Measurements from ENCODE around the gene ACACB.

Gene ACACB

DNA sequence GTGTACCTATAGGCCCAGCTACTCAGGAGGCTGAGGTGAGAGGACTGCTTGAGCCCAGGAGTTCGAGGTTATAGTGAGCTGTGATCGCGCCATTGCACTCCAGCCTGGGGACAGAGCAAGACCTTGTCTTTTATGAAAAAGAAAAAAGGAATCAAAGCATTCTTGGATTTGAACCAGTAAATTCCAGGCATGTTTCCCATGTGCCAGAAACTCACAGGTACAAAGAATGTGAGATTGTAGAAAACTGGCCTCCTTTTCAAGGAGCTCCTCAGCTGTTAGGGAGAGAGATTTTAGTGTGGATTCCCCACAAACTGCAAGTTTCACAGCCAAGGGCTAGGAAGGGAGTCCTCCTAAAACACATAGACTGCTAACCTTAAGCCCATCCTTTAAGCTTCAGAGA is 97.7 kb downstream of the ACACB start:
- no peak for DNase-seq (ENCODE audit: low read depth in 3 of 3)

GRCh38 chr12:109218996-109219395 is 102.6 kb downstream of the ACACB start:
- no peak for DNase-seq (ENCODE audit: low read depth in 3 of 3)

- DNase-seq (ENCODE audit: low read depth in 3 of 3) = no peak
Measured at GRCh38 chr12:109219938-109220337, 103.6 kb downstream of the ACACB start.

DNA sequence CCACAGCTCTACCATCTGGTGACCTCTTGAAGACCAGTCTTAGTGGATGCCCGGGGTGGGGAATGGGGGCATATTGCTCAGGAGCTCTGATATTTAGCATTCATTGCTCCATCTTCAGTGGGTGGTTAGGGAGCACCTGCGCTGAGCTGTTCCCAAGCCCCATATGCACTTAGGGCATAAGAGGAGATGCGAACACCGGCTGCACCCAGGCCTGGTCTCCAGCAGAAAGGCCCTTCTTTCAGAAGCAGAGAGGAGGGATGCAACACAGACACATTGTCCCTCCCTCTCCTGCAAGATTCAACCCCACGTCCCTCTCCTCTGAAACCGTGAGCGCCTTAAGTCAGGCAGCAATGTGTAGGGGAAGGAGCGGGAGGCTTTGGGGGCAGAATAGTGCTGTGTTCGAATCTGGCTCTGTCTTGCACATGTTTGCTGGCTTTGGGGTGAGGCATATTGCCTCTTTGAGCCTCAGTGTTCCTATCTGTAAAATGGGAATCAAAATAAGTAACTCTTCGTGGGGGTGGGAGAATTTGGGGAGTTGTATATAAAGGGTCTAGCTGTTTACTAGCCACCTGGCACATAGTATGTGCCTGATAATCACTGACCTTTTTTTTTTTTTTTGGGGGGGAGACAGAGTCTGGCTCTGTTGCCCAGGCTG is 105.0 kb downstream of the ACACB start:
- DNase-seq (ENCODE audit: low read depth in 3 of 3) = no peak

DNA sequence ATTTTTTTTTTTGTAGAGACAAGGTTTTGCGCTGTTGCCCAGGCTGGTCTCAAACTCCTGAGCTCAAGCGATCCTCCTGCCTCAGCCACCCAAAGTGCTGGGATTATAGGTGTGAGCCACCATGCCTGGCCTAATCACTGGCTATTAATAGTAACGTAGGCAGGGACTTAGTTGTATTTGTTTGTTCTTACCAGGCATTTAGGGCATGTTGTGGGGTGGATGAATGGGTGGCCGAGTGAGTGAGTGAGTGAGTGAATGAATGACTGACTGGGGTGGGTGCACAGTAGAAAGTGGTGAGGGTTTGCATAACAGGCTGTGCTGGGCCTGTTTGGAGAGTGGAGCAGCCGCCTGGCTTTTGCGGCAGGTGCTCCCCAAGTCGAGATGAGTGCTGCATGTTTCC is 105.7 kb downstream of the ACACB start:
- no peak for DNase-seq (ENCODE audit: low read depth in 3 of 3)

DNA sequence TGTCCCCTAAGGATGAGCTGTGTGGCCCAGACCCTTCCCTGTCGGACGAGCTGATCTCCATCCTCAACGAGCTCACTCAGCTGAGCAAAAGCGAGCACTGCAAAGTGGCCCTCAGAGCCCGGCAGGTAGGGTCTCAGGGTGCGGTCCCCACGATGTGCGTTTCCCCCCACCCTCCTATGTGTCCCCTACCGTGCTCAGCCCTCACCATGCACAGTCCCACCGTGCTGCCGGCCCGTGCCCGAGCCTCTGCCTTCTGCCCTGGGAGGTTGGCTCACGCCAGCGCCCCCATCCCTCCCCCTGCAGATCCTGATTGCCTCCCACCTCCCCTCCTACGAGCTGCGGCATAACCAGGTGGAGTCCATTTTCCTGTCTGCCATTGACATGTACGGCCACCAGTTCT is 106.1 kb downstream of the ACACB start:
- DNase-seq (ENCODE audit: low read depth in 3 of 3) = no peak

- DNase-seq (ENCODE audit: low read depth in 3 of 3) = no peak
Measured at GRCh38 chr12:109223211-109223610, 106.8 kb downstream of the ACACB start.

DNA sequence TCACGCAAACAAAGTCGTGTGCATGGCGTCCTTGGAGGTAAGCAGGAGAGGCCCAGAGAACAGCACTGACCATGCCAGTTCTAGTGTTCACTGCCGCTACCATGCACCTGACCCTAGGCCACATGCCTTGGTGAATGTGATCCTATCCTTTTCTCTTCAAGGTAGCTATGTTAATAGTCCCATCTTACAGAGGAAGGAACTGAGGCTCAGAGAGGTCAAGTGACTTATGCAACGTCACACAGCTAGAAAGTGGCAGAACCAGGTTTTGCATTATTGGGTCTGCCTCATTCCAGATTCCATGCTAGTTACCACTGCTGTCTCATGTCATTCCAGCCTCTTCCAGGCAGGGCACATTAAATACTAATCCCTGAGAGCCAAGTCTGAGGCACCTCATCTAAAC is 107.5 kb downstream of the ACACB start:
- no peak for DNase-seq (ENCODE audit: low read depth in 3 of 3)

DNA sequence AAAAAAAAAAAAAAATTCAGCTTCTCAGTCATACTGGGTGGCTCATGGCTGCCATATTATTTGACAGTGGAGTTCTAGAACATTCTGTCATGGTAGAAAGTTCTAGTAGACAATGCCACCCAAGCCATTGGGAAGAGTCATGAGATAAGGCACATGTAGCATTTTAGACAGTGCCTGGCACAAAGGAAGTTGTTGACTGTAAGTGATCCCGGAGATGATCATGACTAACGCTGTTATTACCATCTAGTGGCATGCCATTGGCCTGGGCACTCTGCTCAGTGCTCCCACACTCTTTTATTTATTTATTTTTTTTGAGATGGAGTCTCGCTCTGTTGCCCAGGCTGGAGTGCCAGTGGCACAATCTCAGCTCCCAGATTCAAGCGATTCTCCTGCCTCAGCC is 112.3 kb downstream of the ACACB start:
- DNase-seq (ENCODE audit: low read depth in 3 of 3) = no peak

- no peak for DNase-seq (ENCODE audit: low read depth in 3 of 3)
Measured at GRCh38 chr12:109230193-109230592, 113.8 kb downstream of the ACACB start.

GRCh38 chr12:109232731-109233130 is 116.3 kb downstream of the ACACB start:
- no peak for DNase-seq (ENCODE audit: low read depth in 3 of 3)

GRCh38 chr12:109234012-109234411 is 117.6 kb downstream of the ACACB start:
- DNase-seq (ENCODE audit: low read depth in 3 of 3) = no peak

GRCh38 chr12:109236257-109236656 is 119.9 kb downstream of the ACACB start:
- DNase-seq (ENCODE audit: low read depth in 3 of 3) = no peak

- DNase-seq (ENCODE audit: low read depth in 3 of 3) = peak in 1 of 3 donors; percentile 3
Measured at GRCh38 chr12:109239179-109239578, 122.8 kb downstream of the ACACB start.

- DNase-seq (ENCODE audit: low read depth in 3 of 3) = no peak
Measured at GRCh38 chr12:109239691-109240090, 123.3 kb downstream of the ACACB start.

DNA sequence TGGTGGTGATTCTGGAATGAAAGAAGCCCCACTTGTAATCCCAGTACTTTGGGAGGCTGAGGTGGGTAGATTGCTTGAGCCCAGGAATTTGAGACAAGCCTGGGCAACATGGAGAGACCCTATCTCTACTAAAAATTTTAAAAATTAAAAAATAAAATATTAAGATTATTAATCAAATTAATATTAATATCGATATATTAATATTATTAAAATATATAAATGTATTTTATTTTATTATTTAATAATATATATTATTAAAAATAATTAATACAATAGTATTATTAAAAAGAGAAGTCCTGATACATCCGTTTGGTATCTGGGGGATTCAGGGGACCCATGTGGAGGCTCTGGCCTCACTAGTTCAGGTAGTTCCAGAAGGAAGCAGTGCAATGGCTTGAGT is 124.0 kb downstream of the ACACB start:
- no peak for DNase-seq (ENCODE audit: low read depth in 3 of 3)

DNA sequence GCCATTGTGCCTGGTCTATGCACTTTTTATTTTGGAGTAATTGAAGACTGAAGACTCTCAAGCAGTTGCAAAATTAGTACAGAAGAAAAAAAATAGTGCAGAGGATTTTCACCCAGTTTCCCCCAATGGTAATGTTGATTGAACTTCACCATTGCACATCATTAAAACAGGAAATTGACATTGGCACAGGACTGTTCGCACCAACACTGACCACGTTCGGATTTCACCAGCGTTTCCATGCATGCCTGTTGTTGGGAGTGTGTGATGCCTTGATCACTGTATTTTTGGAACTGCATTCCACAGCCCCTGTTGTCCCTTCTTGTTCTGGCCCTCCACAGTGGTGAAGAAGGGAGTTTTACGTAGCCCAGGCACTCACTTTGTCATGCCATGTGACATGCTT is 125.5 kb downstream of the ACACB start:
- DNase-seq (ENCODE audit: low read depth in 3 of 3) = no peak

- DNase-seq (ENCODE audit: low read depth in 3 of 3) = no peak
Measured at GRCh38 chr12:109244073-109244472, 127.7 kb downstream of the ACACB start.

GRCh38 chr12:109246221-109246620 is 129.8 kb downstream of the ACACB start:
- DNase-seq (ENCODE audit: low read depth in 3 of 3) = no peak

GRCh38 chr12:109247831-109248654 is 131.7 kb downstream of the ACACB start:
- DNase-seq (ENCODE audit: low read depth in 3 of 3) = no peak

GRCh38 chr12:109250523-109250922 is 134.1 kb downstream of the ACACB start:
- no peak for DNase-seq (ENCODE audit: low read depth in 3 of 3)

DNA sequence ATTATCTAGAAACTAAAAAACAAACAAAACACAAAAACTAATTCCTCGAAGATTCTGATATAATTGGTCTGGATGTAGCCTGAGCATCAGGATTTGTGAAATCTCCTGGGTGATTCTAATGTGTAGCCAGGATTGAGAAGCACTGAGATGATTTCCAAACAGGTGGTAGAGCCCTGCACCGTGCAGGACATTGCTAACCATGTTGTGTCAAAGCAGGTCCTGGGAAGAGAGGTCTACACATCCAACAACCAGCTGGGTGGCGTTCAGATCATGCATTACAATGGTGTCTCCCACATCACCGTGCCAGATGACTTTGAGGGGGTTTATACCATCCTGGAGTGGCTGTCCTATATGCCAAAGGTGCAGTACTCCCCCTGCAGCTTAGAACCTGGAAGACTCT is 136.4 kb downstream of the ACACB start:
- no peak for DNase-seq (ENCODE audit: low read depth in 3 of 3)

GRCh38 chr12:109253913-109254544 is 137.6 kb downstream of the ACACB start:
- DNase-seq (ENCODE audit: low read depth in 3 of 3) = no peak
